GM12892 (cell line): Measurements from ENCODE around the gene SLIT3.

Experiments used
- POLR2A ChIP-seq: IDR thresholded peaks from 2 replicates; pipeline ENCODE4 v1.6.1; 2011; ENCODE audit warnings: low read depth, low read length, control low read depth
- POLR2AphosphoS5 ChIP-seq: IDR thresholded peaks from 2 replicates; pipeline ENCODE4 v1.6.1; 2011; ENCODE audit warnings: low read depth, low read length, control low read depth

- TF ChIP-seq POLR2A (no peak), POLR2AphosphoS5 (no peak)
Observed at GRCh38 chr5:169303119-169303515, 2.2 kb upstream of the SLIT3 start.
